KMS-11 (cell line): Measurements from ENCODE around the gene EEFSEC.

Experiments
- H2AFZ ChIP-seq: fragments of 200-600 bp; sonication (generic); 2 replicates; pipeline ENCODE4 v1.6.1; 2016; ENCODE audit warnings: antibody characterized with exemption, mixed run types, low read depth
- H3K27ac ChIP-seq: fragments of 200-600 bp; sonication (generic); 2 replicates; pipeline ENCODE4 v1.6.1; 2016; ENCODE audit warnings: mild to moderate bottlenecking, mixed run types
- H3K27me3 ChIP-seq: fragments of 200-600 bp; sonication (generic); 2 replicates; pipeline ENCODE4 v1.6.1; 2017; ENCODE audit warnings: mild to moderate bottlenecking, low read depth, mixed run types, moderate library complexity; ENCODE audit not compliant: insufficient read depth
- H3K36me3 ChIP-seq: fragments of 200-600 bp; sonication (generic); 2 replicates; pipeline ENCODE4 v1.6.1; 2017; ENCODE audit warnings: mild to moderate bottlenecking, mixed run types; ENCODE audit not compliant: insufficient read depth
- H3K4me1 ChIP-seq: fragments of 200-600 bp; sonication (generic); 2 replicates; pipeline ENCODE4 v1.6.1; 2016; ENCODE audit warnings: mild to moderate bottlenecking, low read depth, mixed run types; ENCODE audit not compliant: poor library complexity, severe bottlenecking
- H3K4me2 ChIP-seq: fragments of 200-600 bp; sonication (generic); 2 replicates; pipeline ENCODE4 v1.7.0; 2016; ENCODE audit warnings: mild to moderate bottlenecking, mixed run types
- H3K4me3 ChIP-seq: fragments of 200-600 bp; sonication (generic); IDR thresholded peaks from 2 replicates; pipeline ENCODE4 v1.6.1; 2017; ENCODE audit warnings: low read depth, low read length, mixed read lengths; ENCODE audit not compliant: insufficient read depth
- H3K79me2 ChIP-seq: fragments of 200-600 bp; sonication (generic); 2 replicates; pipeline ENCODE4 v1.6.1; 2016; ENCODE audit warnings: low read depth, mixed run types; ENCODE audit not compliant: insufficient read depth
- H3K9ac ChIP-seq: fragments of 200-600 bp; sonication (generic); 2 replicates; pipeline ENCODE4 v1.6.1; 2016; ENCODE audit warnings: mild to moderate bottlenecking, mixed run types
- H4K20me1 ChIP-seq: fragments of 200-600 bp; sonication (generic); 2 replicates; pipeline ENCODE4 v1.6.1; 2016; ENCODE audit warnings: mild to moderate bottlenecking, mixed run types; ENCODE audit not compliant: insufficient read depth
- CTCF ChIP-seq: fragments of 200-600 bp; sonication (generic); conservative IDR thresholded peaks from 2 replicates; pipeline ENCODE4 v1.6.1; 2017; ENCODE audit warnings: low read depth, mild to moderate bottlenecking, antibody characterized with exemption, low read length, moderate library complexity, mixed read lengths

EEFSEC gene

DNA sequence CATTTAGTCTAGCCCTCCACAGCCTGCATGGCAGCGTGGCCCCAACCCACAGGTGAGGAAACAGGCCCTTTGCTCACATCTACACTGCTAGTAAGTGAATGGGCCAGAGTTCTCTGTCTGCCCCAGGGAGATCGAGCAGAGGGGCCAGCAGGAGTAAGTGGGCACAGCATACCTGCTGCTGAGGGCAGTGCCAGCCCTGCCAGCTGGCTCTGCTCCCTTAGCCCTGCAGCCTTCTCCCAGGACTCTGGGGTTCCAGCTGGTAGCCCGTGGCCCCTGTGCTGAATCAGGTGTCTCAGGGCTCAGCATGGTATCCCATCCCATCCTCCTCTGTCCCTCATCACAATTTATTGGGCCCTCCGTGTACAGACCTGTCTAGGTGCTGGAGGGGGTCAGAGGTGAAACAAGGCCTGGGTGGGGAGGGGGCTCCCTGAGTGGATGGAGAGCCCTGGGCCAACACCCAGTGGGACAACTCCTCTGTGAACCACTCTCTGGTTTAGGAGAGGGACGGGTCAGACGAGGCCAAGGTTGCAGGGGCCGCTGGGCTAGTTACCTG lies 211.6 kb downstream of the EEFSEC start:
- Histone ChIP-seq H4K20me1 (no peaks in the 10 kb centered on the region), H3K4me3 (no peak overlapping the region), H3K27ac (no peak overlapping the region), H3K4me1 (no peaks in the 10 kb centered on the region), H3K36me3 (no peaks in the 10 kb centered on the region), H3K79me2 (no peaks in the 10 kb centered on the region), H3K27me3 (no peaks in the 10 kb centered on the region), H3K4me2 (no peak overlapping the region), H2AFZ (no peak overlapping the region), H3K9ac (no peak overlapping the region)
- no peak for TF ChIP-seq CTCF

DNA sequence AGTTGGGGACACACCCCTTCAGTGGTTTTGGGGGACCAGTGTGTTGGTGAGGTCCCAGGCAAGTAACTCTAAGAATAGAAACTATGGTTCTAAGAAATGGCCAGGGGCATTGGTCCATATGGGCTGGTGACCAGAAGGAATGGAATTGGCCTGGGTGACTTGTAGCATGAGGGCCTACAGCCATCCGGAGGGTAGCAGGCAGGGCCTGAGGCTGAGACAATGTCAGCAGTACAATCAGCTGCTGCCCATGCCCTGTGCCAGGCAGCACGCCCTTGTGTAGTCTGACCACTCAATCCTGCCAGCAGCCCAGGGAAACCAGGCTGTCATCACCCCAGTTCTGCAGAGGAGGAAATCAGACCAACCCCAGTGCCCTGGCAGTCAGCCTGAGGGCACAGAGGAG lies 212.9 kb downstream of the EEFSEC start:
- Histone ChIP-seq H3K4me3 (no peak overlapping the region), H4K20me1 (no peaks in the 10 kb centered on the region), H2AFZ (no peak overlapping the region), H3K4me1 (no peaks in the 10 kb centered on the region), H3K4me2 (no peak overlapping the region), H3K79me2 (no peaks in the 10 kb centered on the region), H3K9ac (no peak overlapping the region), H3K27me3 (no peaks in the 10 kb centered on the region), H3K27ac (no peak overlapping the region), H3K36me3 (no peaks in the 10 kb centered on the region)
- no peak for TF ChIP-seq CTCF

GRCh38 chr3:128366652-128367051 lies 213.4 kb downstream of the EEFSEC start:
- no peaks in the 10 kb centered on the region for H3K79me2 ChIP-seq
- TF ChIP-seq CTCF = no peak
- no peak overlapping the region for H3K27ac ChIP-seq
- H2AFZ ChIP-seq = no peak overlapping the region
- H3K9ac ChIP-seq = no peak overlapping the region
- no peak overlapping the region for H3K4me2 ChIP-seq
- no peaks in the 10 kb centered on the region for H3K36me3 ChIP-seq
- H3K4me3 ChIP-seq = no peak overlapping the region
- no peaks in the 10 kb centered on the region for H4K20me1 ChIP-seq
- peaks cover 4% of the 10 kb centered on the region for H3K4me1 ChIP-seq
- no peaks in the 10 kb centered on the region for H3K27me3 ChIP-seq

DNA sequence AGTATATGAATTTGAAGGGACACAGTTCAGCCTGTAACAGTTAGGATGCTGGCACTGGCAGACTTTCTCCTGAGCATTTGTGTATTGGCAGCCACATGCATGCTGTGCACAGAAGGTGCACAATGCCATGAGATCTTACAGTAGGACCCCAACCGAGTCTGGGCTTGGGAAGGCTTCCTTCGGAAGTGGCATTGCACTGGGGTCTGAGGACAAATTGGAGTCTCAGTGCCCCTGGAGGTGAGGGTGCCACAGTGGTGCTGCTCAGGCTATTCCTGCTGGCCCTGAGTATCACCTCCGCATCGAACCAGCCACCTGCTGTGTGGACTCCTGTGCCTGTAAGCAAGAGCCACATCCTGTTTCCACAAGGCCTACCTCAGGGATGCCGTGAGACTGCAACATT lies 213.9 kb downstream of the EEFSEC start:
- Histone ChIP-seq H3K9ac (no peak overlapping the region), H3K36me3 (no peaks in the 10 kb centered on the region), H3K4me2 (no peak overlapping the region), H2AFZ (no peak overlapping the region), H3K27me3 (no peaks in the 10 kb centered on the region), H3K4me3 (no peak overlapping the region), H3K27ac (no peak overlapping the region), H3K4me1 (peaks cover 9% of the 10 kb centered on the region), H4K20me1 (no peaks in the 10 kb centered on the region), H3K79me2 (no peaks in the 10 kb centered on the region)
- no peak for TF ChIP-seq CTCF
